Kidney (tissue), 14 donors: Measurements from ENCODE around the gene KNSTRN. TPM values are rescaled to one million over a fixed set of nuclear protein-coding genes. Genes with fewer than 3 reads are reported as not detected.

ENCODE experiments used
- DNase-seq, 5 donors: peaks; one replicate each; pipeline ENCODE4 v3.0.0-alpha.2; 2013 to 2020
- FAIRE-seq: peaks from 2 replicates; lab custom pipeline; 2012; peaks lifted over from hg19 to GRCh38; lab: Jason Lieb, UNC
- H3K27ac ChIP-seq, 2 donors: one replicate each; pipeline ENCODE4 v1.7.0; 2013; ENCODE audit warnings: low read depth in 2 of 2, low read length in 2 of 2, inconsistent platforms in 1 of 2
- H3K27me3 ChIP-seq: one replicate; pipeline ENCODE4 v1.7.1; 2013; ENCODE audit warnings: low read length, inconsistent platforms; ENCODE audit not compliant: control insufficient read depth, insufficient read depth
- H3K36me3 ChIP-seq, 3 donors: one replicate each; pipeline versions ENCODE4 v1.7.0 to v1.7.1; 2013; ENCODE audit warnings: low read length in 3 of 3, control low read depth in 1 of 3, inconsistent platforms in 1 of 3; ENCODE audit not compliant: insufficient read depth in 3 of 3, control insufficient read depth in 2 of 3
- H3K4me1 ChIP-seq, 3 donors: one replicate each; pipeline versions ENCODE4 v1.7.0 to v1.7.1; 2013; ENCODE audit warnings: low read length in 3 of 3, inconsistent platforms in 1 of 3, low read depth in 1 of 3; ENCODE audit not compliant: control insufficient read depth in 2 of 3, insufficient read depth in 2 of 3
- H3K4me3 ChIP-seq, 3 donors: one replicate each; pipeline versions ENCODE4 v1.7.0 to v1.8.1; 2013; ENCODE audit warnings: low read length in 3 of 3, control low read depth in 1 of 3, inconsistent platforms in 1 of 3
- H3K9ac ChIP-seq, 3 donors: one replicate each; pipeline versions ENCODE4 v1.7.0 to v1.7.1; 2013; ENCODE audit warnings: low read length in 3 of 3, control low read depth in 1 of 3, inconsistent platforms in 1 of 3
- H3K9me3 ChIP-seq, 3 donors: one replicate each; pipeline versions ENCODE4 v1.7.0 to v1.7.1; 2013; ENCODE audit warnings: low read length in 3 of 3, control low read depth in 1 of 3, inconsistent platforms in 1 of 3; ENCODE audit not compliant: control insufficient read depth in 2 of 3, insufficient read depth in 1 of 3
- intact Hi-C: fragments of 100-400 bp; cut with DNase I; formaldehyde crosslinking; loops from one replicate; pipeline ENCODE4 v1.11.1; 2022
- polyA plus RNA-seq: library from polyadenylated mRNA; stranded (reverse); fragments of 350-450 nt; fragmentation: Illumina TruSeq; extraction: RNeasy Lipid Tissue Mini Kit (QIAGEN cat#74804); gene quantifications from one replicate; pipeline ENCODE4 v1.2.3, GENCODE V29; 2014; ENCODE audit warnings: low read depth, low replicate concordance; ENCODE audit not compliant: insufficient read depth
- total RNA-seq: library from RNA; stranded (reverse); fragmentation: NEBNext Ultra II Directional; extraction: Animal tissue kit (Norgen Biotek cat#: 25700); gene quantifications from one replicate; pipeline ENCODE4 v1.2.1, GENCODE V29; 2021
- TF ChIP-seq, protein P1 (sequence below): IDR thresholded peaks from 3 replicates; pipeline ENCODE4 v1.5.1; 2012; ENCODE audit warnings: mild to moderate bottlenecking, moderate library complexity, borderline replicate concordance; ENCODE audit not compliant: insufficient read depth; ENCODE audit errors: extremely low read depth
- donor health status: control.
- donor health status: control.
- donor health status: control.
- donor health status: control.
- donor health status: control.
- donor health status: DM: yes; HTN: yes; CAD: no.
- donor health status: Normal renal cell carcinoma (clear cell type).

Gene KNSTRN
- total and polyA plus RNA-seq, 2 donors from 2014 or later: 5.5 to 7.4 TPM

DNA sequence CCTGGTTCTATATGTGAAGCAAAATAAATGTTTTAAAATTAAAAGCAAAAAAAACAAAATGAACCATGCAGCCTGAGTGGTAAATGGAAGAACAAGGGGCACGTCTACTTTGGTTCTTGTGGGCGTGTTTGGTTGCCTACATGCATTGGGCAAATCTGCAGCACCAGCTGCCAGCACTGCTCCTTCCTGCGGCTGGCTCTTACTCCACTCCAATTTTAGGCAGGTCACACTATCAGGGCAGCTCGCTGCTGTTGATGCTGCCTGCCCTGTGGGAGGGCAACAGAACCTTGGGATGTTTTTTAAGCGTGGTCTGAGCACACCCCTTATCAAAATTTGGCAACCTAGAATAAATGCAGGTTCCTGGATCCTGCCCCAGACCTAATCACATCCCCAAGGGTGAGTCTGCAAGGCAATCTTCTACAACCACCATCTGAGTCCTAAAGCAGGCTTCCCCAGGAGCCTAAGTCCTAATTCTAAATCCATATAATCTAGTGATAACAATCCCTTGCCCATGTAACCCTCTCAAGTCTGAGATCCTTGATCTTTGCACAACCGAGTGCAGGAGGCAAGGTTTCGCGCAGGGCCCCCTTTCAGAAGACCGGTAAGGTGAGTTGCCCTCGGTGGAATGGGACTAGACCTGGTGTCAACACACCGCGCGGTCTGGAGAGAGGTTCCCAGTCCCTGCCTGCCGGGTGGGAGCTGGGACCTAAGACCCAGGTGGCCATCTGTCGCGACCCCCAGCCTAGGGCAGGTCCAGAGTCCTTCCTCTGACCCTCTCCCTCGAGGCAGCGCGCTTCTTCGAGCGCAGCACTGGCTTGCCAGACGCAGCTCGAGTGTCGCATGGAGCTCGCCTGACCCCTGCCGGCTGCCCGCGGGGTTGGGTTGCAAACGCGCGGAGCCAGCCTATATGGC lies 39.0 kb downstream of the KNSTRN start:
- Histone ChIP-seq H3K27me3 (no peaks in the 10 kb centered on the region), H3K27ac (no peak overlapping the region), H3K9ac (no peak overlapping the region), H3K4me1 (peaks cover 0 to 13% (median 12%) of the 10 kb centered on the region in 3 donors), H3K4me3 (no peak overlapping the region), H3K36me3 (peaks cover 0 to 3% (median 3%) of the 10 kb centered on the region in 3 donors), H3K9me3 (no peaks in the 10 kb centered on the region)
- DNase-seq (peak; percentile 78 to 92 (median 83)), FAIRE-seq (no peak)
- TF ChIP-seq, protein P1, sequence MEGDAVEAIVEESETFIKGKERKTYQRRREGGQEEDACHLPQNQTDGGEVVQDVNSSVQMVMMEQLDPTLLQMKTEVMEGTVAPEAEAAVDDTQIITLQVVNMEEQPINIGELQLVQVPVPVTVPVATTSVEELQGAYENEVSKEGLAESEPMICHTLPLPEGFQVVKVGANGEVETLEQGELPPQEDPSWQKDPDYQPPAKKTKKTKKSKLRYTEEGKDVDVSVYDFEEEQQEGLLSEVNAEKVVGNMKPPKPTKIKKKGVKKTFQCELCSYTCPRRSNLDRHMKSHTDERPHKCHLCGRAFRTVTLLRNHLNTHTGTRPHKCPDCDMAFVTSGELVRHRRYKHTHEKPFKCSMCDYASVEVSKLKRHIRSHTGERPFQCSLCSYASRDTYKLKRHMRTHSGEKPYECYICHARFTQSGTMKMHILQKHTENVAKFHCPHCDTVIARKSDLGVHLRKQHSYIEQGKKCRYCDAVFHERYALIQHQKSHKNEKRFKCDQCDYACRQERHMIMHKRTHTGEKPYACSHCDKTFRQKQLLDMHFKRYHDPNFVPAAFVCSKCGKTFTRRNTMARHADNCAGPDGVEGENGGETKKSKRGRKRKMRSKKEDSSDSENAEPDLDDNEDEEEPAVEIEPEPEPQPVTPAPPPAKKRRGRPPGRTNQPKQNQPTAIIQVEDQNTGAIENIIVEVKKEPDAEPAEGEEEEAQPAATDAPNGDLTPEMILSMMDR: peak; percentile 98
- intact Hi-C loops: loop anchor here (10.0 kb wide), 1 partner anchor 147 kb away; no protein-coding TSS in a partner anchor

DNA sequence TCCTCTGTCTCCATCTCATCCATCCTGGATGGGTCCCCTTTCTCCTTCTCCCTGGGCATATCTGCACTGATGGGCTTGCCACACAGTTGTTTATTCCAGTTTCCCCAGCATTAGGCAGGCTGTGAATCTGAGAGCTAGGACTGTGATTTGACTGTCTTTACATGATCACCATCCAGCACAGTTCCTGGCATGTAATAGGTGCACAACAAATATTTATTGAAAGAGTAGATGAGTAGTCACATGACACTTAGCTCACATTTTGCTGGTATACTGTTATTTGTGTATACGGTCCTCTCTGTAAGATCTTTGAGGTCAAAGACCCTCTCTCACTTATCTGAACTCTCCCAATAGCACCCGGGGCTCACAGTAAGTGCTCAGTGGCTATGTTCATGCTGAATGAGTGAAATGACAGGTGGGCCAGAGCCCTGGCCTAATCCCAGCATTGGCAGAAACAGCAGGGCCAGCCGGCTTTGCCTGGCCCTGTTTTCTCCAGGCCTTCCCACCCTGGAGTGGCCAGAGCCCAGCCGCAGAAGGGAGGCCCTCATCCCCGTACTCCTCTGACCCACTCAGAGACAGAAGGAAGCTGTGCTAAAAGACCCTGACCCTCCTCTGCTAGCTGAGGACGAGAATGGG lies 42.1 kb downstream of the KNSTRN start:
- Histone ChIP-seq H3K27ac (no peak overlapping the region), H3K4me1 (peaks cover 0 to 13% (median 12%) of the 10 kb centered on the region in 3 donors), H3K9ac (no peak overlapping the region), H3K9me3 (no peaks in the 10 kb centered on the region), H3K36me3 (no peaks in the 10 kb centered on the region), H3K4me3 (no peak overlapping the region), H3K27me3 (no peaks in the 10 kb centered on the region)
- FAIRE-seq: no peak
- intact Hi-C loops: loop anchor here (10.0 kb wide), 1 partner anchor 150 kb away; no protein-coding TSS in a partner anchor
- DNase-seq: no peak
- TF ChIP-seq, protein P1: no peak

DNA sequence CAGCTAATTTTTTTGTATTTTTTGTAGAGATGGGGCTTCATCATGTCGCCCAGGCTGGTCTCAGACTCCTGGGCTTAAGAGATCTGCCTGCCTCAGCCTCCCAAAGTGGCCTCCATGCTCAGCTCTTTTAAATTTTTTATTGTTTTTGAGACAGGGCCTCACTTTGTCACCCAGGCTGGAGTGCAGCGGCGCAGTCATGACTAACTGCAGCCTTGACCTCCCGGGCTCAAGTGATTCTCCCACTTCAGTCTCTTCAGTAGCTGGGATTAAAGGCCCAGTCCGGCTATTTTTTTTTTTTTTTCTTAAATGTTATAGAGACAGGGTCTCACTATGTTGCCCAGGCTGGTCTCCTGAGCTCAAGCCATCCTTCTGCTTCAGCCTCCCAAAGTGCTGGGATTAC lies 43.2 kb downstream of the KNSTRN start:
- no peaks in the 10 kb centered on the region for H3K9me3 ChIP-seq
- no peaks in the 10 kb centered on the region for H3K36me3 ChIP-seq
- no peak overlapping the region for H3K9ac ChIP-seq
- FAIRE-seq: no peak
- DNase-seq: peak in 1 of 5 donors; percentile 13
- H3K4me3 ChIP-seq: no peak overlapping the region
- no peaks in the 10 kb centered on the region for H3K27me3 ChIP-seq
- H3K4me1 ChIP-seq: peaks cover 0 to 6% (median 6%) of the 10 kb centered on the region in 3 donors
- H3K27ac ChIP-seq: no peak overlapping the region
- intact Hi-C loops: loop anchor here (10.0 kb wide), 1 partner anchor 151 kb away; no protein-coding TSS in a partner anchor
- TF ChIP-seq, protein P1: no peak
